ENCODE results near the gene CD86.
A peak's percentile ranks its signal among the peaks of the same experiment; 100 is the strongest.

CD86 gene

DNA sequence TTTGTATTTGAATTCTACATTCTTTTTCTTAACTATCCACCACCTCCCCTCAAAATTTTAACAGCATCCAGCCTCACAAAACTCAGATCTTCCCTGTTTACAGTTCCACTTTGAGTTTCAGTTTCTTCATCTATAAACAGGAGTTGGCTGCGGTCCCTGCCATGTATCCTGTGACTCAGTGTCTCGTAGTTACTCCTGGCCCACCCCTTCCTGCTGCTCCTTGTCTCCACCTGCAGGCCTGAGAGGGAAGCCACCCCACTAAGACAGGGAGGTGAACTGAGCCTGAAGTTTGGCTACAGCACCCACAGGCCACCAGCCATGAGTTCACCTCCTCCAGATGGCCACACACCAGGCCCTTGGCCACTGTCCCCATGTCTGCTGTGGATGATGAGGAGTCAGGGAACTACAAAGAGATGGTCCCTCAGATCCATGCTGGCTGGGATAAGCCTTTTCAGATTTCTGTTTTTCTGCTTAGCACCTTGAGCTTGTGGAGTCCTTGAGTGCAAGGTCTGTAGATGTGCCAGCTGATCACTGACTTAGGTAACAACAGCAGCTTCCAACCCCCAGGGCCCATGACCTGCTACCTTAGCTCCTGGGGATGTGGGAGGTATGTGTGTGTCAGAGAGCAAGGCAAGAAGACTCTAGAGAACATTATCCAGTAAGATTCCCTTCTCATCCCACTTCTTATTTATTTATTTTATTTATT lies 37.5 kb downstream of the CD86 start:
- no peak overlapping the region for H3K4me3 ChIP-seq (ENCODE audit: low read length)
- no peak for TF ChIP-seq ZNF274 (IDR thresholded peaks at IDR 0.05; ENCODE audit: low read depth, low read length)

DNA sequence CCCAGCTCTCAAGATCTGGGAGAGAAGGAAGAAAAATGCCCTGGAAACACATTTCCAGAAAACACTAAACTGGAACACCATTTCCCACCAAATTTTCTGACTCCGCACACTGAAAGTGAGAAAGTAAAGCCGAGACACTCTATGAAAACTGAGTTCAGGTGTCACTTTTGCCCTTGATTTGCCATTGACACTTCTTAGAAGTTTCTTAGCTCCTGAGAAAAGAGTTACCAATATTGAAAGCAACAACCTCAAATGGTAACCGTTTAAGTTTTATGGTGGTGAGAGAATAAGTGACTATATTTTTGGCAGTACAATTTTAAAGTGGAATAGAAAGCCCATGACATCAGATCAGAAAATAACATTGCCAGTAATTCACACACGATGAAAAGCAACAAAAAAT lies 39.0 kb downstream of the CD86 start:
- H3K4me3 ChIP-seq (ENCODE audit: low read length): peak overlapping the region; percentile 44; the same call in 1 of the 2 replicates
- TF ChIP-seq ZNF274 (IDR thresholded peaks at IDR 0.05; ENCODE audit: low read depth, low read length): no peak

DNA sequence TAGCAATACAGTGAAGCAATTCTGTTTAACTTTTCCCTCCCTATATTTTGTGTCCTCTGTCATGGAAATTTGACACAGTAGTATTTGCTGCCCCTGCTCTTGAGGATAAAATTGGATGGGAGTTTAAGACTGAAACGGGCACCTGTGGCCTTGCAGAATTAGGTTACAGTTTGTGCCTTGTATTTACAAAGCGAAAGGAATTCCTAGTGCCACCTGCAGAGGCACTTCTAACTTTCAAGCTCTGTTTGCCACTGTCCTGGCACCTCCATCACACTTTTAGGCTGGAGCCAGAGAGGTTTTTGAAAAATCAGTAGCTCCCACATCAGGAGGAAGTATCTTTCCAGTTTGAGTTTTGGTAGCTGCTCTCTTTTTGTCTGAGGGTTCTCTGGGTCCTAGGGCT lies 39.5 kb downstream of the CD86 start:
- peak overlapping the region; percentile 44; the same call in 1 of the 2 replicates for H3K4me3 ChIP-seq (ENCODE audit: low read length)
- TF ChIP-seq ZNF274 (IDR thresholded peaks at IDR 0.05; ENCODE audit: low read depth, low read length): no peak

DNA sequence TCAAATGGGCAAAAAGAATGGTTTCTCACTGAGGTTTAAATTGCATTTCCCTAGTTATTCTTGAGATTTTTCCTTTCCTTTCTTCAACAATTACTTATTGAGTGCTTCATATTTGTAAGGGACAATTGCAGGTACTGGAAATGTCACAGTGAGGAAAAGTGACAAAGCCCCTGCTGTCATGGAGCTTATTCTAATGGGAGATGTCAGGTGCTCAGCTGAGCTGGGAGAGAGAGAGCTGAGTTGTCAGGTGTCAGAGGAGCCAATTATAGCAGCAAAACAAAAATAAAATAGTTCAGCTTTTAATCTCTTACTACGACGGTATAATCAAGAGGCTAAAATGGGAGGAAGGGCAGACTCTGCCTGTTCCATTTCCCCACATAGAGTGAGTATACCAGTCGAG lies 42.0 kb downstream of the CD86 start:
- TF ChIP-seq ZNF274 (IDR thresholded peaks at IDR 0.05; ENCODE audit: low read depth, low read length): no peak
- H3K4me3 ChIP-seq (ENCODE audit: low read length): no peak overlapping the region

DNA sequence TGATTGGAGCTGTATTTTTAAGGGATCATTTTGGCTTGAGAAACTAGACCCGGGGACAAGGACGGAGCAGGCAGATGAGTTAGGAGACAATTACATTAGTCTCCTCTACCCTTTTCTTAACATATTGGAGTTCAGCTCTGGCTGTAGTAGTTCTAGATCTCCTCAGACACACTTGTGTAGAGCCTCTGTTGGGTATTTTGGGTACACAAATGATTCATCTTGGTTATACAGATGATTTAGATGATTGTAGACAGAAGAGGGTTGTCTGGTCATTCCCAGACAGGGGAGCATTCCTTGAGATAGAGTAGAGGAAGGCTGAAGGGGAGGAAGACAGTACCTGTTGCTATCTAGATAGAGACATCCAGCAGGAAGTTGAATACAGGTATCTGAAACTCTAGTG lies 43.4 kb downstream of the CD86 start:
- TF ChIP-seq ZNF274 (IDR thresholded peaks at IDR 0.05; ENCODE audit: low read depth, low read length): no peak
- no peak overlapping the region for H3K4me3 ChIP-seq (ENCODE audit: low read length)

DNA sequence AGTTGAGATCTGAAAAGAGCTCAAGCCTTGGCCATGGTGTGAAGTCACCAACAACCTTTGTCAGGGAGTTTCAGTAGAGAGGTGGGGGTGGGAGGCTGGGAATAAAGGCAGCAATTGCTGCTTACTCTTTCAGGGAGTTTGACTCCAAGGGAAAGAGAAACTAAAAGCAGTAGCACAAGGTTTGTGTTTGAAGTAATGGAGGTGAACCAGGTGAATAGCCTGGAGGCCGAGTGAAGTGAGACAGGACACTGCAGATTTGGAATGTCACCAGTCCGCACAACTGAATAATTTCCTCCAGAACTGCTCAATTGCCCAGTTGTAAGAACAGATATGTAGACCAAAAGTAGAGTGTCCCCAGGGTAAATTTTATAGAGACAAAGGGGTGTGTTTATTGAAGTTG lies 44.1 kb downstream of the CD86 start:
- TF ChIP-seq ZNF274 (IDR thresholded peaks at IDR 0.05; ENCODE audit: low read depth, low read length): no peak

DNA sequence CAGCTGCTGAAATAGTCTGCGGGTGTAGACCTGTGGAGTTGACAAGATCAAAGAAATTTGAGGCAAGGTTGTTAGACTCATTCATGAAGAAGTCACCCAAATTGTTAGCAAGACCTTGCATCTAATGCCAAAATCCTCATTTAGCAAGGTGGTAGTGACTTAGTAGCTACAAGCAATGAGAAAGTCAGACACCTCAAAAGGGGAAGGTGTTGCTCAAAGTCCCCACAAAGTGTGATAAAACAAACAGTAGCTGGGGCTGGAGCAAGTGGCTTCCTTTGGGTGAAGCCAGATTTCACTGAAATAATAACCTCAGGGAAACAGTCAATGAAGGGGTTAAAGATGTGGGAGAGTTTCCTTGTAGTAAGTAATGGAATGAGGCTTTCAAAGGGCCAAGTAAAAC lies 44.9 kb downstream of the CD86 start:
- TF ChIP-seq ZNF274 (IDR thresholded peaks at IDR 0.05; ENCODE audit: low read depth, low read length): no peak
- H3K4me3 ChIP-seq (ENCODE audit: low read length): no peak overlapping the region

More for the DNA sequence above, 44.1 kb downstream of the CD86 start:
- no peak overlapping the region for H3K4me3 ChIP-seq (ENCODE audit: low read length)

DNA sequence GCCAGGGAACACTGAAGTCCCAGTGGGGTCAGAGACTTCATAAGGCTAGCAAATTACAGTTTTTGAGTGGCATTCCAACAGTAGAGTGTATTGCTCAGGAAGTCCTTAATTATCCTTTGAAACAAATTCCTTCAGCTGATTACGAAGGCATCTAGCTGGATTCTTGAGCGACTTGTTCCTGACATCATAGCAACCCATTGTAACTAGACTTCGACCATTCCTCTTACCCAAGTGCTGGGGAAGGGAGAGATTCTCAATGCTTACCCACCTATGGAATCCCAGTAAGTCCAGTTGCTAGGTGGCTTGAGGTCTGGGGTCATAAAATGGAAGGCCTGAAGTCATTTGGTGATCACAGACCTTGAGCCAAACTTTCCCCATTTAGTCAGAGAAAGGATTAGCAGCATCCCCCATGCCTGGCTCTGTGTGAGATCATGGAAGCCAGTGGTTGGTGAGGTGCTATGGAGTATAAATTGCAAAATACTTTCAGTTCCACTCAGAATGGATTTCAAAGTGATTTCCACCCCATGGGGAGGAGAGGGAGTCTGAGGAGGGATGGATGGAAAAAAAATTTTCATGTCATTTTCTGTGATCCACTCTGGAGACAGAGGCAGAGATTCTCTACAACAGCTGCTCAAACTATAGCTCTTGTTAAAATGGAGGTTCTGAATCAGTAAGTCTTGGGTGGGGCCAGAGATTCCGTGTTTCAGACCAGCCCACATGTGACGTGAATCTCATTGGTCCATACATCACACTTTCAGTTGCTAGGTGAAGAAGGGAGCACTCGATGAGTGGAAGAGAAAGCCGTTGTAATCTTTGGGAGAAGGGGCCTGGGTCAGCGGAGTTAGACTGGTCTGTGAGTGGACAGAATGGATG lies 45.7 kb downstream of the CD86 start:
- TF ChIP-seq ZNF274 (IDR thresholded peaks at IDR 0.05; ENCODE audit: low read depth, low read length): no peak
- H3K4me3 ChIP-seq (ENCODE audit: low read length): no peak overlapping the region; the same call in 1 of the 2 replicates

DNA sequence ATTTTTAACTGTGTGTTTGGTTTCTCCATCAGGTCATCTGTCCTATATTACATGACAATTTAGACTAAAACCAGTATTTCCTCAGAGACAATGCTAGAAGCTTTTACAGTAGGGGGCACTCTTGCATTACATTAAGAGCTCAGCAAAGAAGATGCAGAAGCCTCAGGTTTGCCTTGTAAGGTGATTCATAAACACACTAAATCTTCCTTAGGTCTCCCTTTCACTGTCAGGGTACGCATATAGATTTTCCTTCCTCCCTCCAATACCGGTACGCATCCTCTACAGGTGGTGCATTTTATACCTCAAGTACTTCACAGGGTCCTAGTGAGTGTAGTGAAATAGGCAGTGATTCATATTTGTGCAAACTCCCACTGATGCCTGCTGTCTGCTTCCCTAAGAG lies 46.5 kb downstream of the CD86 start:
- TF ChIP-seq ZNF274 (IDR thresholded peaks at IDR 0.05; ENCODE audit: low read depth, low read length): no peak
- peak overlapping the region; percentile 25; the same call in 1 of the 2 replicates for H3K4me3 ChIP-seq (ENCODE audit: low read length)

DNA sequence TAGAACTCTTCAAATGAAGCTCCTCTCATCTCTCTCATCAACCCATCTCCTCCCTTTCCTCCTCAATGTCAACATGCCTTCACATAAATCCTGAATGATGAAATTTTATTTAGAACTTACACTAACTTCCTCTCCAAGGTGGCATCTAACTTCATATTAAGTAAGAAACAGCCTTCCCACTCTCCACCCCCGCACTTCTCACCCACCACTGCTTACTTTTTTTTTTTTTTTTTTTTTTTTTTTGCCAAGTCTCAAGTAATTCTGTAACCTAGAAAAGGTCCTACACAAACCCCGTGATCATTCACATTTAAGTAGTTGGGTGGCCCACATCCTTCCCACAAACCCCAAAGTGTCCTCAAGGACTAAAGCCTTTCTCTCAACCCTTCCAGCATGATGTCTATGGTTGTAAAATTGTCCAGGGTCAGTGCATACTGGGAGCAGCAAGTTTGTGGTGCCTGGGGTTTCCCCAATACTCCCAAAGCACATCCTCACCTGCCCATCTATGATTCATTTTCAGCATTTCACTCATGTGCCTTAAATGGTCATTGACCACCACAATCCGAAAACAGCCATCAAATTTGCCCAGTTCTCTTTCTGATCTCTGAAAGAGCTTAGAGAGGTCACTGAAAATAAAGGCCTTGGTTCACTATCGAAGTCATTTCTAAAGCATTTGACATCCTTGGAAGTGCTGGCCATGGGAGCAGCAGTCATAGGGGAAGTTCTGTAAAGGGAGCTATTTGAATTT lies 47.2 kb downstream of the CD86 start:
- no peak for TF ChIP-seq ZNF274 (IDR thresholded peaks at IDR 0.05; ENCODE audit: low read depth, low read length)
- peak overlapping the region; percentile 25; the same call in 1 of the 2 replicates for H3K4me3 ChIP-seq (ENCODE audit: low read length)

DNA sequence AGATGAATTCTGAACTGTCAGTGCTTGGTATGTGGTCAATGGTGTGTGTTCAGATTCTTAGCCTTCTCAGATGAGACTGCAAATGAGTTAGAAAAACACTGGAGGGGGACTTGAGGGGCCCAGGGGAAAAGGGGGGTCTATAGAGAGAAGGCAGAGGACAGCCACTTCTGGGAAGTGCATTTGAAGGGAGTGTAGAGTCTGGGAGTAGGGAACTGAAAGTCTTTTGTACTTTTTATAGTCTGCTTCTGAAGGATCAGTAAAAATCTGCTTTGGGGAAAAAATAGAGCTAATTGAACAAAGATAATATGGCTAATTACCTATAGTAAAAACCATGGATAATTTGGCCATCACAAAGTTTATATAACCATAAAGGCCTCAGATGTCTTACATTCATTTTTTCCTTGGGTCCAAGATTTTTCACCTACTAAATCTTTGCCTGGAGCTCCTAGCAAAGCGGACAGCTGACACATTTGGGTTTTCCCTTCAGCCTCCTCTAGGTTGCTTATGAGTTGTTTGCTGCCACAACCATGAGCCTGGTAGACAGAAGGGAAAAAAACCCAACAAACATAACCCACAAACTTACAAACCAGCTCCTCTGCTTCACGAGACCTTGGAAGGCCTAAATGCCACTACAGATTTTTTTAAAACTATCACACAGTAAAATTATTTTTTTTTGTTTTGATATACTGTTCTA lies 48.8 kb downstream of the CD86 start:
- H3K4me3 ChIP-seq (ENCODE audit: low read length): no peak overlapping the region
- no peak for TF ChIP-seq ZNF274 (IDR thresholded peaks at IDR 0.05; ENCODE audit: low read depth, low read length)

DNA sequence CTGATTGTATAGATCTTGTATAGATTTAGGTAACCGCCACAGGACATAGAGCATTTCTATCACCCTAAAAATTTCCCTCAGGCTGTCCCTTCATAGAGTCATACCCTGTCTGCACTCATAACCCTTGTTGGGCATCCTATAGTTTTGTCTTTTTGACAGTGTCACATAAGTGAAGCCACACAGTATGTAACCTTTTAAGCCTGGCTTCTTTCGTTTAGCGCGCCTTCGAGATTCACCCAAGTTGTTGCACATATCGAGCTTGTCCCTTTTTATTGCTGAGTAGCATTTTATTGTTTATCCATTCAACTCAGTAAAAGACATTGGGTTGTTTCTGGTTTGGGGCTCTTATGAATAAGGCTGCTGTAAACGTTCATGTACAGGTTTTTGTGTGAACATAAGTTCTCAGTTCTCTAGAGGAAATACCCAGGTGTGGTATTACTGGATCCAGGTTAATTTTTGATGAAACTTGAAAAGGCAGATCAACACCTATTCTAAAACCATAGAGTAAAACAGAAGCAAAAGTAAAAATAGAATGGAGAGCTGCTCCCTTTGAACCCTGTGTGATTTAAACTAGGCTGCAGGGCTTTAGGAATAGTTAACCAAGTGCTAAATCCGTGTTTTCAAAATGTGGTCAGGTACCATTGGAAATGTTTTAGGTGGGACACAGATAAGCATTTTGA lies 49.5 kb downstream of the CD86 start:
- H3K4me3 ChIP-seq (ENCODE audit: low read length): no peak overlapping the region
- no peak for TF ChIP-seq ZNF274 (IDR thresholded peaks at IDR 0.05; ENCODE audit: low read depth, low read length)

DNA sequence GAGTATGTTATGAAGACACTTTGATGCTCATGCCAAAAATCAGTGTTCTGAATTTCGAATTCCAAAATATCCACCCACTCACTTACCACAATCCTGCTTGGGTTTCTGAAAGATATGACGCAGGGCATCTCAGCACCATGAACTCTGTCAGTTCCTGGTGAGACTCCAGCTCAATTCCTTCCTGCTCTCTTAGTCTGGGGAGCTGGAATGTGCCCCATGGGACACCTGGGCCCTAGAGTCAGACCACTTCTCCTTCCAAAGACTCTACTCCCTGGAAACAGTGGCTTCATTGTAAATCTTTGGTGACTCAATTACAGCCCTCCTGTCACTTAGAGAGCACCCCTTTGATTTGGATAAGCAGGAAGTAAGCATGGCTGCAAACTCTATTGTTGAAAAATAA lies 50.5 kb downstream of the CD86 start:
- no peak for TF ChIP-seq ZNF274 (IDR thresholded peaks at IDR 0.05; ENCODE audit: low read depth, low read length)
- H3K4me3 ChIP-seq (ENCODE audit: low read length): no peak overlapping the region
